ENCODE results near the gene ABL1.

ABL1 gene

GRCh38 chr9:130893341-130894101, 58.5 kb downstream of the ABL1 start:
- DNase-seq = no peak

GRCh38 chr9:130894546-130894945, 59.5 kb downstream of the ABL1 start:
- no peak for DNase-seq

GRCh38 chr9:130895038-130895437, 60.0 kb downstream of the ABL1 start:
- no peak for DNase-seq

- DNase-seq = no peak
Measured at GRCh38 chr9:130895481-130896232, 60.6 kb downstream of the ABL1 start.

- no peak for DNase-seq
Measured at GRCh38 chr9:130896233-130897014, 61.4 kb downstream of the ABL1 start, which contains the start of gene QRFP. TSS of gene QRFP (minus strand) at chr9:130896812. CDS start at chr9:130893838, 2,974 bp downstream.

GRCh38 chr9:130897105-130897751, 62.2 kb downstream of the ABL1 start:
- no peak for DNase-seq

- no peak for DNase-seq
Measured at GRCh38 chr9:130897848-130898551, 62.9 kb downstream of the ABL1 start.

- DNase-seq = no peak
Measured at GRCh38 chr9:130898552-130898852, 63.4 kb downstream of the ABL1 start.

- no peak for DNase-seq
Measured at GRCh38 chr9:130899051-130899748, 64.1 kb downstream of the ABL1 start.

GRCh38 chr9:130900701-130901497, 65.8 kb downstream of the ABL1 start:
- DNase-seq = no peak

- DNase-seq = no peak
Measured at GRCh38 chr9:130901498-130902203, 66.6 kb downstream of the ABL1 start.

- no peak for DNase-seq
Measured at GRCh38 chr9:130902204-130903185, 67.4 kb downstream of the ABL1 start.

- no peak for DNase-seq
Measured at GRCh38 chr9:130903194-130904069, 68.4 kb downstream of the ABL1 start.

- DNase-seq = no peak
Measured at GRCh38 chr9:130904070-130905044, 69.3 kb downstream of the ABL1 start.

GRCh38 chr9:130905125-130905901, 70.3 kb downstream of the ABL1 start:
- no peak for DNase-seq
